IPS-18a (cell line): ENCODE measurements around the gene IFT122.
"Not testable (repeated sequence)": the region's sequence is repeated elsewhere in the genome, so short reads cannot be mapped to it uniquely, and the experiment has no call there.

Experiments
- H3K27ac ChIP-seq: one replicate; pipeline ENCODE4 v1.5.1; 2013; ENCODE audit warnings: low read length
- H3K27me3 ChIP-seq: one replicate; pipeline ENCODE4 v1.6.1; 2013; ENCODE audit warnings: mild to moderate bottlenecking, low read length; ENCODE audit not compliant: control insufficient read depth, insufficient read depth
- H3K36me3 ChIP-seq: one replicate; pipeline ENCODE4 v1.6.1; 2013; ENCODE audit warnings: low read depth, low read length; ENCODE audit not compliant: control insufficient read depth
- H3K4me1 ChIP-seq: one replicate; pipeline ENCODE4 v1.6.1; 2013; ENCODE audit warnings: low read depth, low read length; ENCODE audit not compliant: control insufficient read depth
- H3K4me3 ChIP-seq: one replicate; pipeline ENCODE4 v1.5.1; 2013; ENCODE audit warnings: low read length
- H3K9ac ChIP-seq: one replicate; pipeline ENCODE4 v1.6.1; 2013; ENCODE audit warnings: mild to moderate bottlenecking, low read length, moderate library complexity
- H3K9me3 ChIP-seq: one replicate; pipeline ENCODE4 v1.6.1; 2013; ENCODE audit warnings: low read depth, low read length; ENCODE audit not compliant: control insufficient read depth

IFT122 gene

DNA sequence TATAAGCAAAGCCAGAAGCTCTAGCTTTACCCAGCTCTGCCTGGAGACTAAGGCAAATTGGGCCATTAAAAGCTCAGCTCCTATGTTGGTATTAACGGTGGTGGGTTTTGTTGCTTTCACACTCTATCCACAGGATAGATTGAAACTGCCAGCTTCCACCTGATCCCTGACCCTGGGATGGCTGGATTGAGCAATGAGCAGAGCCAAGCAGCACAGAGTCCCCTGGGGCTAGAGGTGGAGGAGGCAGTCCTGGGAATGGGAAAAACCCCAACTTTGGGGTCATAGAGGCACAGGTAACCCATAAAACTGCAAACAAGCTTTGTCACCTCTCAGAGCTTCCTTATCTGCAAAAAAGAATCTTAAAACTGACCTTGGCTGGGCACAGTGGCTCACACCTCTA, 95.1 kb downstream of the IFT122 start:
- no peaks in the 10 kb centered on the region for H3K9me3 ChIP-seq
- no peaks in the 10 kb centered on the region for H3K36me3 ChIP-seq
- H3K4me3 ChIP-seq: no peak overlapping the region

DNA sequence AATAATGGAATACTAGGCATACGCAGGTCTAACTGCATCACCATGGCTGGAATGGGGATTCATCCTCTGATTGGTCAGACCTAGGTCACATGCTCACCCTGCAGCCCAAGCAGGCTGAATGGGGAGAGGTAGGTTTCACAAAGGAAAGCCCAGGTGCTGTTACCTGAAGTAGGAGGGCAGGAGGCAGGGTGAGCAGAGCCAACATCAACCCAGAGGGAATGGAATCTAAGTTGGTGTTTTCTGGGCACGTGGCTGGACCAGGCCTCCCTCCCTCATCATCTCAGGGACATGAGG, 96.3 kb downstream of the IFT122 start:
- no peak overlapping the region for H3K9ac ChIP-seq
- no peaks in the 10 kb centered on the region for H3K9me3 ChIP-seq
- H3K4me1 ChIP-seq: peaks cover 16% of the 10 kb centered on the region
- H3K27me3 ChIP-seq: no peaks in the 10 kb centered on the region
- H3K4me3 ChIP-seq: no peak overlapping the region
- no peaks in the 10 kb centered on the region for H3K36me3 ChIP-seq
- H3K27ac ChIP-seq: no peak overlapping the region

More for the DNA sequence above, 95.1 kb downstream of the IFT122 start:
- no peaks in the 10 kb centered on the region for H3K27me3 ChIP-seq
- H3K27ac ChIP-seq: no peak overlapping the region
- H3K4me1 ChIP-seq: peaks cover 22% of the 10 kb centered on the region
- no peak overlapping the region for H3K9ac ChIP-seq

DNA sequence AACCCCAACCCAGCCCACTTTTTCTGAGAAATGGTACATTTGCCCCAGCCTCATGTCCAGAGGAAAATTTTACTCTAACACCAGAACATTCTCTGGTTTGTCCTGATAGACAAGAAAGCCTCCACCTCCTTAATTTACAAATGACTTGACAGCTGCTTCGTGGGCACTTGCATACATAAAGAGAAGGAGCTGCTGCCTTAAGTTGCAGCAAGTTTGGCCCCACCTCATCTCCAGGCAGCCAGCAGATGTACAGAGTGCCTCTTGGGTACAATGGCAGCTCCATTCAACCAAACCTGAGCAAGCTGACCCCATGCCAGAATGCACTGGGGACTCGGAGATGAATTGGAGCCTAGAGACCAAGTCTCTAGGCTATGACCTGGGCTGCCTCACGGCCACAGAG, 96.8 kb downstream of the IFT122 start:
- H3K9ac ChIP-seq: no peak overlapping the region
- H3K36me3 ChIP-seq: no peaks in the 10 kb centered on the region
- H3K4me1 ChIP-seq: peaks cover 16% of the 10 kb centered on the region
- no peaks in the 10 kb centered on the region for H3K27me3 ChIP-seq
- no peak overlapping the region for H3K27ac ChIP-seq
- H3K4me3 ChIP-seq: no peak overlapping the region
- H3K9me3 ChIP-seq: no peaks in the 10 kb centered on the region

DNA sequence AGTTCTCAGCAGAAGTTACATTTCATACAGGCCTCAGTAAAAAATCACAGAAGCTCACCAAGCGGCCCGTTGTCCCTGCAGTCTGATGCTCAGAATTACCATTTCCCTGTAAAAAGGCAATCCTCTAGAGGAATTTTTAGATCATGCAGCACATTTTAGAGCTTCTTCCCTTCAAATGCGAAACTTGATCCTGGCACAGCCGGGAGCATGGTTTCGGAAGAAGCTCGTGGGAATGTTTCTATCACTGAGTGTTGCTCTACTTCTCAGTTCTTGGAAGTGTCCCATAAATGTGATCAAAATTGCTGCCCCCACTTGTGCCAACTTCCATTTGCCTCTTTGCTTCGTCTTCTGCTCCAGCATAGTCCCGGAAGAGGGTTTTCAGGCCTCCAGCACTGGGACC, 99.2 kb downstream of the IFT122 start:
- H3K9ac ChIP-seq: no peak overlapping the region
- H3K36me3 ChIP-seq: no peaks in the 10 kb centered on the region
- H3K27ac ChIP-seq: no peak overlapping the region
- H3K4me3 ChIP-seq: no peak overlapping the region
- no peaks in the 10 kb centered on the region for H3K27me3 ChIP-seq
- no peaks in the 10 kb centered on the region for H3K9me3 ChIP-seq
- H3K4me1 ChIP-seq: peaks cover 13% of the 10 kb centered on the region

DNA sequence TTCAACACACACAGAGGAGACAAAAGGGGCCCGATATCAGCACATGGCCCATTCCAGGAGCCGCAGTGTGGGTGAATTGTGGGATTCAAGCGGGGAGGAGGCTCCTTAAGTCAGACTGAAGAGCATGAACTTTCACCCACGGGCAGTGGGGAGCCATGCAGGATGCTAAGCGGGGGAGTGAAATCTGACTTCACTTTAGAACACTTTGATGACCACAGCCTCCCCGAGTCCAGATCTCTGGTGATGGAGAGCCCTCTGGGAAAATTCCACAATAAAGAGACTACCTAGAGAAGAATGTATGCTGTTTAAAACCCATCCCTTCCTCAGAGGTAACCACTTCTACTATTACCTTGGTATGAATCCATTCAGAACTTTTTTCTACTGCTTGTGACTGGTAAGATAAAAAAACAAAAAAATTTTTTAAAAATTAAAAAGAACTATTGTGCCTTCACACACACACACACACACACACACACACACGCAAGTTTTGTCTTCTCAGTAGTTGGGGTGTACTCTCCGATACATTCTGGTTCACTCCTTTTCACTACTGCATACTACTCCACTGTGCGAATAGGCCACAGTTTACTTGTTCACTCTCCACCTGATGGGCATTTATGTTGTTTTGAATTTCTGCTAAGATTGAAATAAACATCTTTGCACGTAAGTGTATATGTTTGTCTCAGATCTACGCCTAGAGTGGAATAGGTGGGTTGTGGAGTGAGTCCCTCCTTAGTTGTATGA, 100.9 kb downstream of the IFT122 start:
- Histone ChIP-seq H3K27me3 (no peaks in the 10 kb centered on the region), H3K27ac (no peak overlapping the region), H3K9ac (no peak overlapping the region), H3K4me3 (no peak overlapping the region), H3K4me1 (peaks cover 4% of the 10 kb centered on the region), H3K36me3 (no peaks in the 10 kb centered on the region), H3K9me3 (no peaks in the 10 kb centered on the region)

DNA sequence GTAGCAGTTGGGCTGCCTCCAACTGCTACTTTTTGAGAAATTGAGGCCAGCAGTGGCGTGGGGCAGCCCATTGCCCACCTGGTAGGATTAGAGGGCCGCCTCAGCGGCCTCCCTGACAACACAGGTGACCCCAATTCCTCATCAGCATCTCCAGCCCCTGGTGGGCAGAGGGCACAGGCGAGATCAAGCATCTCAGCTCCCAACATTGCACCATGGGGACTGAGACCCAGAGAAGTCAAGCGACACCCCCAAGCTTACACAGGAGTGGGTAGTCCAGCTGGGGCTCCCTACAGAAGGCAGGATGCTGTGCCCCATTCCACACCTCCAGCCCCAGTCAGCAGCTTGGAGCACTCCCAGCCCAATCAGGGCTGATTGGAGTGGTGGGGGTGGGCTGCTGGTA, 102.7 kb downstream of the IFT122 start:
- H3K27ac ChIP-seq: no peak overlapping the region
- no peaks in the 10 kb centered on the region for H3K36me3 ChIP-seq
- no peaks in the 10 kb centered on the region for H3K9me3 ChIP-seq
- H3K9ac ChIP-seq: no peak overlapping the region
- H3K4me1 ChIP-seq: peaks cover 4% of the 10 kb centered on the region
- H3K4me3 ChIP-seq: no peak overlapping the region
- no peaks in the 10 kb centered on the region for H3K27me3 ChIP-seq

DNA sequence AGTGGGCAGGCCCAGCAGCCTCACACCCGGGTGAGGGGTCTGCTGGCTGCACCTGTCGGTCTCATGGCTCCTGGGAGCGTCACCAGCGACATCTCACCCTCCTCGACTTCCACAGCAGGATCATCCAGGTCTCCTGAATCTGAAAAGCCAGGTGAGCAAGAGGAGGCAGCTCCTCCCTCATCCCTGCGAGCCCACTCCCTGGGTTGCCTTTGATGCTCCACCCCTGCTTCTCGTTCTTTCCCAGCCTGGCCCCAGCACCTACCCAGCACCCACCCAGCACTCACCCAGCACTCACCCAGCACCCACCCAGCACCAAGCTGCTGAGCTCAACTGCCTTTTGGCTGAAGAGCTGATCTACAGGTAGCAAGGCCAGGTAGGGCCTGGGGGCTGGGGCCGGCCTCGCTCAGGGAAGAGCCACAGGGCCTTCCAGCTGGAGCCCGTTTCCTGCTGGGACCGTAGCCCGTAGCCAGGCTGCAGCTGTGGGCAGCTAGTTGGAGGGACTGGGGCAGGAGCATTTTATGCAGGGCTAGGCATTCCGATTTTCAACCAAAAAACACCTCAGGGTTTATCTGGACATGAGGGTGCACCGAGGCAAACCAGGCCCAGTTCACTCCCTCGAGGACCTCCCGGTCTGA, 103.2 kb downstream of the IFT122 start, which contains the start of gene H1-8:
TSS of gene H1-8 (plus strand) at position 20 of the 635 bp plus-strand sequence. CDS start at position 64, 44 bp downstream.
- Histone ChIP-seq H3K4me1 (peaks cover 4% of the 10 kb centered on the region), H3K9me3 (no peaks in the 10 kb centered on the region), H3K9ac (no peak within 1 kb of the TSS), H3K27ac (no peak within 1 kb of the TSS), H3K27me3 (no peaks in the 10 kb centered on the region), H3K36me3 (no peaks in the 10 kb centered on the region), H3K4me3 (no peak within 1 kb of the TSS)

DNA sequence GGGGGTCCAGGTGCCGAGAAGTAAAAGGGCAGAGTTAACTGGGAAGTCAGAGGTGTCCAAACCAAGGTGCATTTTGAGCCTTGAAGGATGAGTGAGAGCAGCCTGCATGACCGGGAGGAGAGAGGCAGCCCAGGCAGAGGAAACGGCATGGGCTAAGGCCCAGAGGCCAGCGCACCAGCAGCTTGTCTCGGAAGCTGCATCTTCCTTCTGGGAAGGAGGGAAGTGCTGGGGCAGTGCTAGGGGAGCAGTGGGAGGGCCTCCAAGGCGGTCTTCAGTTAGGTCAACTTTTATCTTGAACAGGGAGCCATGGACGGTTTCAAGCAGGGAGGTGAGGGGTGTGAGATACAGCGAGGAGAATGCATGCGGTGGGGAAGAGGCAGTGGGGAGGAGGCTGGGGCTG, 104.0 kb downstream of the IFT122 start:
- Histone ChIP-seq H3K9ac (no peak overlapping the region), H3K27ac (no peak overlapping the region), H3K4me3 (no peak overlapping the region), H3K27me3 (no peaks in the 10 kb centered on the region), H3K4me1 (peaks cover 4% of the 10 kb centered on the region), H3K36me3 (no peaks in the 10 kb centered on the region), H3K9me3 (no peaks in the 10 kb centered on the region)

DNA sequence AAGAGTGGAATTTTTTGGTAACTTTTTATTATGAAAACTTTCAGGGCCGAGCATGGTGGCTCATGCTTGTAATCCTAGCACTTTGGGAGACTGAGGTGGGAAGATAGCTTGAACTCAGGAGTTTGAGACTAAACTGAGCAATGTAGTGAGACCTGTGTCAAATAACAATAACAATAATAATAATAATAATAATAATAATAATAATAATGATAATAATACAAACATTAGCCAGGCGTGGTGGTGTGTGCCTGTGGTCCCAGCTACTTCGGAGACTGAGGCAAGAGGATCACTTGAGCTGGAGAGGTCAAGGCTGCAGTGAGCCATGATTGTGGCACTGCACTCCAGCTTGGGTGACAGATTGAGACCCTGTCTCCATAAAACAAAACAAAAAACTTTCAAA, 105.9 kb downstream of the IFT122 start:
- H3K4me3 ChIP-seq: not testable (repeated sequence)

DNA sequence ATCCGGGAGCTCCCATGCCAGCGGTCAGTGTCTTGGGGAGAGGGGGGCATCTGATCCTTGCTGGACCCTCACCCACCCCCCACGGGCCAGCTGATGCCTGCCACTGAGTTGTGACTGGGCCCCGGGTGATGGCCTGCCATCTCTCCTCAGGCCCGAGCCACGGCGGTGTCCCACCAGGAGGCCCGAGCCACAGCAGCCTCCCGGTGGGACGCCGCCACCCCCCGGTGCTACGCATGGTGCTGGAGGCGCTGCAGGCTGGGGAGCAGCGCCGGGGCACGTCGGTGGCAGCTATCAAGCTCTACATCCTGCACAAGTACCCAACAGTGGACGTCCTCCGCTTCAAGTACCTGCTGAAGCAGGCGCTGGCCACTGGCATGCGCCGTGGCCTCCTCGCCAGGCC, 107.2 kb downstream of the IFT122 start:
- no peak overlapping the region for H3K9ac ChIP-seq
- H3K9me3 ChIP-seq: no peaks in the 10 kb centered on the region
- H3K27ac ChIP-seq: no peak overlapping the region
- H3K36me3 ChIP-seq: no peaks in the 10 kb centered on the region
- H3K4me3 ChIP-seq: no peak overlapping the region
- H3K27me3 ChIP-seq: no peaks in the 10 kb centered on the region
- H3K4me1 ChIP-seq: no peaks in the 10 kb centered on the region

More for the DNA sequence above, 105.9 kb downstream of the IFT122 start:
- H3K36me3 ChIP-seq, H3K27me3 ChIP-seq, H3K27ac ChIP-seq, H3K4me1 ChIP-seq, H3K9ac ChIP-seq, H3K9me3 ChIP-seq: not testable (repeated sequence)

DNA sequence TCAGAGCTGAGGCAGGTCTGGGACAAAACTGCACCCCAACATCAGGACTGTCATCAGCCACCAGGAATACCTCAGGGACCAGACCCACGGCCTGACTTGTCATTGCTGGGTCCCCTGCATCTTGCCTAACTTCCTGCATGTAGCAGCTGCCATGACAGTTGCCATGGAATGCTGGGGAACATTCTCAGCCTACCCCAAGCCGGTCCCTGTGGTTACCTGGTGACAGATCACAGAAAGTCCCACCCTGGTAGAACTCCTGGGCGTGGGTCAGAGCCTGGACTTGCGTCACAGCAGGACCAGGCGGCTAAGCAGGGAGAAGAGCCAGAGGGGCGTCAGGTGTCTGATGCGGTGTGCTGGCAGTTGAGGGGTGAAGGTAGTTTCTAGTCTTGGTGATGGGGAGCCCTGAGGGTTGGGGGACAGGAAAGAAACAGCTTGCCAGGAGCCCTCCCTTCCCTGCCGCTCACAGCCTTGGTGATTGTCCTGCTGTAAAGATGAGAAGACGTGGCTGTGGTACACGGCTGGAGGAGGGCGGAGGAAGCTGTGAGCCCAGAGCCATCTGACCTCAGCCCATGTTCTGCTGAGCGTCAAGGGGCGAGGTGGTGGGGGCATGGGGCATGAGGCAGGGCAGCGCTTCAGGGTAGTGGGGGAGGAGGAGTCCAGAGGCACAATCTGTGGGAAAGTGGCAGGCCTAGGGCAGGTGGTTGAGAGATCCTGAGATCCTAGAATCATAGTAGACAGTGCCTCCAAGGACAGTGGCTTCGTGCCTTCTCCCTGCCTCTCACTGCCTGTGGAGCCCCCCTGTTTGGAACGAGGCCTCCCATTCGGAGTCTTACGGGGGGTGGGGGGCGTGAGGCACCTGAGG, 108.3 kb downstream of the IFT122 start:
- Histone ChIP-seq H3K4me3 (no peak overlapping the region), H3K9me3 (no peaks in the 10 kb centered on the region), H3K27me3 (no peaks in the 10 kb centered on the region), H3K4me1 (no peaks in the 10 kb centered on the region), H3K9ac (no peak overlapping the region), H3K36me3 (no peaks in the 10 kb centered on the region), H3K27ac (no peak overlapping the region)
